ENCODE measurements around the gene HSPB8.

HSPB8 gene

DNA sequence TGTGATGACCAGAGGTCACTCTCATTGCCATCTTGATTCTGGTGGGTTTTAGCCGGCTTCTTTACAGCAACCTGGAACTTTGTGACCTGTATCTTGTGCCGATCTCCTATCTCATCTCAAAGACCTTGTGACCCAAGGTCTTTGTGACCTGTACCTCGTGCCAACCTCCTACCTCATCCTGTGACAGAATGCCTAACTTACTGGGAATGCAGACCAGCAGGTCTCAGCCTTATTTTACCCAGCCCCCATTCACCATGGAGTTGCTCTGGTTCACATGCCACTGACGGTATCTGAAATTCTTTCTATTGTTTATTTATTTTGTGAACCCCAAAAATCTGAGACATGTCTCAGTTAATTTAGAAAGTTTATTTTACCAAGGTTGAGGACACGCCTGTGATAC lies 7.4 kb upstream of the HSPB8 start:
- DNase-seq (ENCODE audit: low spot score): no peak

DNA sequence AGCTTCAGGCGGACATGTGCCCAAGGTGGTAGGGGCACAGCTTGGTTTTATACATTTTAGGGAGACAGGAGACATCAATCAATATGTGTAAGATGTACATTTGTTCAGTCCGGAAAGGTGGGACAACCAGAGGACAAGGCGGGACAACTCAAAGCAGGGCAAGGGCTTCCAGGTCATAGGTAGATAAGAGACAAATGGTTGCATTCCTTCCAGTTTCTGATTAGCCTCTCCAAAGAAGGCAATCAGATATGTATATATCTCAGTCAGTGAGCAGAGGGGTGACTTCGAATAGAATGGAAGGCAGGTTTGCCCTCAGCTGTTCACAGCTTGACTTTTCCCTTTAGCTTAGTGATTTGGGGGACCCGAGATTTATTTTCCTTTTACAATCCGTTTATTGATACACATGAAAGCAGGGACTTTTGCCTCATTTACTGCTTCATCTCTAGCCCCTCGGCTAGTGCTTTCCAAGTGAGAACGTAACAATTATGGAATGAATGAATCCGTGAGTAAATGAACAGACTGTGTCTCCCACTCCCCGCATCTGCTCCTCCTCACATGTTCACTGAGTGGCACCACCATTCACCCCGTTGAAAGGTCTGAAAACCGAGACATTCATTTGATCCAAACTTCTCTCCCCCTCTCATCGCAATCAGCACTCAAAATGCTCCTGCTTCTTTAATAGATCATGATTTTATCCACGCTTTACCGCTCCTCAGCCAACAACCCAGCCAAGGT lies 6.9 kb upstream of the HSPB8 start:
- DNase-seq (ENCODE audit: low spot score): no peak

DNA sequence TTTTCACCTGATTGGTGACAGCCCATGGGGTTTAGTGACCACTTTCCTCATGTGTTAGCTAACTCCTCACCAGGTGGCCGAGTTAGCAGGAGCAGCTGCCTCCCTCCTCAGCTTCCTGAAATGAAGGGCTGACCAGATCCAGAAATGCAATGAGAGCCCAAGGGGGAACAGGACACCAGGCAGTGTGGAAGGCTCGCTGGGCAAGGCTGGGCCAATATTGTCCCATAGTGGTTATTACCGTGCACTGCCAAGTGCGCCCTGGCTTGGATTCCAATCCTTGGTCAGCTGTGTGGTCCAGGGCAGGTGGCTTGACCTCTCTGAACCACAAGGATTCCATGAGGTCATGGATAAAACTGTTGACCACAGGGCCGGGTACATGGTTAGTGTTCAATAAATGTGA lies 3.6 kb upstream of the HSPB8 start:
- DNase-seq (ENCODE audit: low spot score): no peak

DNA sequence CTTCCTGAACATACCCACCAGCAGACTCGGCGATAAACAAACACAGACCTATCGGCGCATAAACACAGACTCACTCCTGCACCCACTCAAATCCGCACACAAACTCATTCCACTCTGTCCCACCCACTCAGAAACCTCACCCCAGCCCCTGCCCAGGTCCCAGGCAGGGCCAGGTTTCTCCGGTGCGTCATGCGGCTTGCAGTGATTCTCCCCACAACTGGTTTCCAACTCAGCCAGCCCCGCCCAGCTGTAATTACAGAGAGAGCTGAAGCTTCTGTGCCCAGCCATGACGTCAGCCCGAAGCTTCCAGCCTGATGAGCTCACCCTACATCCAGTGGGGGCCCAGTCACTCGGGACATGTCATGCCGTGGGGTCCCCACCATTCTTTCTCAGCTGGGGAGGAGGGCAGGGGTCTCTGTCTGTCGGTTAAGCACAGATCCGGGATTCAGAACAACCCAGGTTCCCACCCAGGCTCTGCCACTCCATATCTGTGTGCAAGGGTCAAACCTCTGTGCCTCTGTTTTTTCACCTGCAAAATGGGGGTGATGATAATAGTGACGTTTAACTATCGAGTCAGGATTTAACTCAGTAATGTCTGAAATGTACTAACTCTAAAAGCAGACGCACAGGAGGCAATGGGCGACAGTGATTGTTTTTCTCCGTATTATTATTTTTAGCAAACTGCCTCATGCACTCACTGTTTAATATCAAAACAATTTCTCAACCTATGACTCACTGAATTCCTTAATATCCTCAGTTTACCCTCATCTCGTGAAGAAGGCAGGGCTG lies 2.3 kb upstream of the HSPB8 start:
- peak; percentile 91 for DNase-seq (ENCODE audit: low spot score)

DNA sequence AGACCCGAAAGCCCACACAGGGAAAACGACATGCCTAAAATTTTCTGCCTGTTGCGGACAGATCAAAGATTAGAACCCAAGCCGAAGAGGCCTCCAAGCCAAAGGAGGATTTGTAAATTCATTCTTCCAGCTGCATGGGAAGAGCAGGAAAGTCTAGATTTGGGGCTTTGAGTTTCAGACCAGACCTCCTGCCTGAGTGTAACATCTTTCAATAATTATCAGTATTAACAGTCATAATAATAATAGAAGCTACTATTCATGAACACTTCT lies 1.7 kb upstream of the HSPB8 start:
- no peak for DNase-seq (ENCODE audit: low spot score)

DNA sequence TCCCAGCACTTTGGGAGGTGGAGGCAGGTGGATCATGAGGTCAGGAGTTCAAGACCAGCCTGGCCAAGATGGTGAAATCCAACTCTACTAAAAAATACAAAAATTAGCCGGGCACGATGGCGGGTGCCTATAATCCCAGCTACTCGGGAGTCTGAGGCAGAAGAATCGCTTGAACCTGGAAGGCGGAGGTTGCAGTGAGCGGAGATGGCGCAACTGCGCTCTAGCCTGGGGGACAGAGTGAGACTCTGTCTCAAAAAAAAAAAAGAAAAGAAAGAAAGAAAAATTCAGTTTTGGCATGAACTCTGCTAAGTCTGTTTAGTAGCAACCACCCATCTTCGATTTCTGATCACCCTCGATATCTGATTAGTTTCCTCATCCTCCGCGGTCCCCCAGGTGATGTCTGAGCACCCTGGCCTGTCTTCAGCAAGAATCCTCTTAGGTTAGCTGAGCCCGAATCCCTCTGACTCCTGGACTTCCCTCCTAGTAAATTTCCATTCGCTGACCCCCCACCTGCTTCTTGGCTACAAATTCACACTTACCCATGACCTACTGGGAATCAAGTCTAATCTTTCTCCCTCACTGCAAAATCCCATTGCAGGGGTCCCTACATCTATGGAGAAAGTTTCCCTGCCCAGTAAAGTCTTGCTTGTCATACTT lies 879 bp upstream of the HSPB8 start:
- DNase-seq (ENCODE audit: low spot score): no peak

DNA sequence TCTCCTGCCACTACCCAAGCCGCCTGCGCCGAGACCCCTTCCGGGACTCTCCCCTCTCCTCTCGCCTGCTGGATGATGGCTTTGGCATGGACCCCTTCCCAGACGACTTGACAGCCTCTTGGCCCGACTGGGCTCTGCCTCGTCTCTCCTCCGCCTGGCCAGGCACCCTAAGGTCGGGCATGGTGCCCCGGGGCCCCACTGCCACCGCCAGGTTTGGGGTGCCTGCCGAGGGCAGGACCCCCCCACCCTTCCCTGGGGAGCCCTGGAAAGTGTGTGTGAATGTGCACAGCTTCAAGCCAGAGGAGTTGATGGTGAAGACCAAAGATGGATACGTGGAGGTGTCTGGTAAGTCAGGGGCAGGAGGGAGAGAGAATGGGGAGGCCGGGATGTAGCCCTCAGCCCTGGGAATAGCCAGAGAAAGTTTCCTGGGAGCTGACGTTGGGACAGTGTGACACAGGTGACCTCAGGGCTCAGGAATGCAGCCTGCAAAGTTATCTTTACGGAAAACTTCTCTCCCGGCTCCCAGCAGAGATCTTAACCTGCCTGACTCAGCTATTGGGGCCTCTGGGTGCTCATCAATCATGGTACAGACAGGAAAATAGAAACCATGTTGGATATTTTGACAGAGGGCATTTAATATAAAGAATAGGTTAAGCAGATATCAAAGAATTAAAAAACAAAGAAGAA lies 747 bp downstream of the HSPB8 start:
- DNase-seq (ENCODE audit: low spot score): peak; percentile 58

DNA sequence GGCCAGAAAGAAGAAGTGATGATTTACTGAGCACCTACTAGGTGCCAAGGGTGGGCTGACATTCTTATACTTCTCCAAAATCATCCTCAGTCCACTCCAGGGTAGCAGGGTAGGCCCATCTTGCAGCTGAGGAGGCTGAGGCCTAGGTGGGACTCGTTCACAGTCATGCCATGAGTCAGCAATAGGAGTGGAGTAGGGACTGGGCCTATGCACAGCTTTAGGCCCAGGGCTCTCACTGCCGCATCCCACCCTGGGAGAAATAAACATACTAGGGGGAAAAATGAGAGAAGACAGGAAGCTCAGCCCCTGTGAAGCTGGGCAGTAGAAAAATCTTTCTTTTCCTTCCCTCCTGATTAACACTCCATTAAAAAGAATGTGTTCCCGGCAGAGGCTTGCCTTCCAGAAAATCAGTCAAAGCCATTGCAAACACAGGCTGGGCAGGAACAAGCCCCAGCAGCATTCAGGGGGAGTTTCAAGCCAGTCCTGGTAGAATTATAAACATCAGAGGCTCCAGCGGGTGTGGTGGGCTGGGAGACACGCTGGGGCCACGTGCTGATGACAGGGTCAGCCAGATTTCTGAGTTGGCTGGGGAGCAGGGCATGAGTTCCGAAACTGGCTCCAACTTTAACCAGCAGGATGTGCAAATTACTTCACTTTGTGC lies 1.8 kb downstream of the HSPB8 start:
- DNase-seq (ENCODE audit: low spot score): peak; percentile 62

DNA sequence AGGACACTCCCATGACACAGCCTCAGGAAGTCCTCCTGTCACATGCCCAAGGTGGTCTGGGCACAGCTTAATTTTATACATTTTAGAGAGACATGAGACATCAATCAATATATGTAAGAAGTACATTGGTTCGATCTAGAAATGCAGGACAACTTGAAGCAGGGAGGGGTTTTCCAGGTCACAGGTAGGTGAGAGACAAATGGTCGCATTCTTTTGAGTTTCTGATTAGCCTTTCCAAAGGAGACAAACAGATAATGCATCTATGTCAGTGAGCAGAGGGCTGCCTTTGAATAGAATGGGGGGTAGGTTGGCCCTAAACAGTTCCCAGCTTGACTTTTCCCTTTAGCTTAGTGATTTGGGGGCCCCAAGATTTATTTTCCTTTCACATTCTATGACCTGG lies 2.5 kb downstream of the HSPB8 start:
- DNase-seq (ENCODE audit: low spot score): no peak

DNA sequence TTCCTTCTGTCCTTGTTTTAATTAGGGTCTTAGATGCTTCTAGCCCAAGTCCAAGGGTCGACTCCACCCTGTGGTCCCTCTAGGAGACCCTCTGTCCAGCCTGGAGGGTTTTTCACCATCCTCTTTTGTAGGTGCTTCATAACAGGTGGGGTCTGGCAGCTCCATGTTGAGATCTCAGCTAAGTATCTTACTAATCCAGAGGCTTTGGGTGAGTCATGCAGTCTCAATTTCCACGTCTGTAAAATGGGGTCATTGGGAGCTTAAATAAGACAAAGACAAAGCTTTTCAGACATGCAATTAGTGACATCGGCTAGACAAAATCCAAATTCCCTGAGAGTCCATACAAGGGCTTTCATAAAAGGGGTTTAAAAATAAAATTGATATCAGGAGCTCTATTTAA lies 3.2 kb downstream of the HSPB8 start:
- DNase-seq (ENCODE audit: low spot score): no peak

DNA sequence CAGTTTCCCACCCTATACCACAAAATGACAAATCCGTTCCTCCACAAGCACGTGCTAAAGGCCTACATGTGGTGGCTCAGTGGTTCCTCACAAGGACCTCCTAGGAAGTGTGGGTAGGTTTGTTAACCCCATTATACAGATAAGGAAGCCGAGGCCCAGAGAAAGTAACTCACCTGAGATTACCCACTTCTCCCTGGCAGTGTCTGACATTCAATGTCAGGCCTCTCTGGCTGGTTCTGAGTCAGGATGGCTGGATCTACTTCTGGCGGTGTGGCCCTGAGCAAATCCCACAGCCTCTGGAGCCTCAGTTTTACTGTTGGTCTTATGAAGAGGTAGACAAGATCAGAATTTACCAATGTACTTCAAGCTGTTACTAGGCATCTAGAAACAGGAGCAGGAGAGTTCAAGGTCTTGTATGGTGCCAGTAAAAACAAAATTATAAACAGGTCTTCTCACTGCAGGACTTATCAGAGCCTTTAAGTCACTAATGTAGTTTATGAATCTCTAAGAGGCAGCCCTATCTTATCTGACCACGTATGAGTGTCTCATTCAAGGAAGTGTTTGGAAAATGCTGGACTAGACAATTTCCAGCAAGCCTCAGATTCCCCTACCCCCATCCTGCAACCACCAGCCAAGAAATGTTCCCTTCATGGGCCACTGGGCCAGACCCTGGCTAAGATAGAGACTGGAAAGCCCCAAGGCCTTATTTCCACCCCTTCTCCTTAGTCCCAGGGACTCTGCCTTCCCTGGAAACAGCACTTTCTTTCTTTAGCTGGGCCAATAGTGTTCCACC lies 4.2 kb downstream of the HSPB8 start:
- peak; percentile 21 for DNase-seq (ENCODE audit: low spot score)

DNA sequence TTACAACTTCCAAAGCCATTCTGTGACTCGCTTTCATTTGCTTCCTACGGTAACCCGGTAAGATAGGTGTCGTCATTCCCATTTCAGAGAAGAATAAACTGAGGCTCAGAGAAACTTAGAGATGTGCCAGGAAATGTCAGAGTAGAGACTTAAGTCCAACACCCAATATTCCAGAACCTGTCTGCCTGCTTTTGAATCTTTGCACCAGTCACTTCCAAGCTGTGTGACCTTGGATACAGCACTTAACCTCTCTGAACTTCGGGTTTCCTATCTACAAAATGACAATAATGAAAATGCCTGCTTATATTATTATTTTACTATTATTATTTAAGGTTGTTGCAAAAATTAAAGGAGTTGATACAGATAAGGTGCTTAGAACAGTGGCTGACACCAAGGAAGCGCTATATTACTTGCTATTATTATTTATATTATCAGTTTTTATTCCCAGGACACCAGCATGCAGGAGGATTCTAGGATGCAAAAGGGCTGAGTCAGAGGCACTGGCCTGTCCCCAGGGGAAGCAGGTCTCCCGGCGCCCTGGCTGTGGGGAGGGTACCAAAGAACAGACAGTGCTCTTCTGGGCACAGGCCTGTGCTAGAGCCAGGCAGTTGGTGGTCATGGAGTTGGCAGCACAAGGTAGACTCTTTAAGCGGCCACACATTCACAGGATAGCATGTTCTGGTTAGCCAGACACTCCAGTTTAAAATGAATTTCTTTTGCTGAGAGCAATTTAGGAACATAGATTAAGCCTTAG lies 5.4 kb downstream of the HSPB8 start:
- DNase-seq (ENCODE audit: low spot score): no peak

DNA sequence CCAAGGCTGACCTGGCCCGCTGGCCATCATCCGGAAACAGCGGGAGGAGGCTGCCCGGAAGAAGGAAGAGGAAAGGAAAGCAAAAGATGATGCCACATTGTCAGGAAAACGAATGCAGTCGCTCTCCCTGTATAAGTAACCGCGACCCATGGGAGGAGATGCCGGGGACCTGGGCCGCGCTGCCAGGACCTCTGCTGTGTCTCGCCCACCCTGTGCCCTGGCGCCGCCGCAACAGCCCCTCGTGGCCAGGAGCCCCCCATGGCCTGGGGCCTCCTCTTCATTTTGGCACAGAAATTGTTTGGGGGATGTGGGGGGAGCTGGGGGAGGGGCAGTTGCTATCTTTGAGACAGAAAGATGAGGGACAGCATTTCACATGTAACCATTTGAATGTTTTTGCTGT lies 16.5 kb downstream of the HSPB8 start:
- DNase-seq (ENCODE audit: low spot score): no peak

DNA sequence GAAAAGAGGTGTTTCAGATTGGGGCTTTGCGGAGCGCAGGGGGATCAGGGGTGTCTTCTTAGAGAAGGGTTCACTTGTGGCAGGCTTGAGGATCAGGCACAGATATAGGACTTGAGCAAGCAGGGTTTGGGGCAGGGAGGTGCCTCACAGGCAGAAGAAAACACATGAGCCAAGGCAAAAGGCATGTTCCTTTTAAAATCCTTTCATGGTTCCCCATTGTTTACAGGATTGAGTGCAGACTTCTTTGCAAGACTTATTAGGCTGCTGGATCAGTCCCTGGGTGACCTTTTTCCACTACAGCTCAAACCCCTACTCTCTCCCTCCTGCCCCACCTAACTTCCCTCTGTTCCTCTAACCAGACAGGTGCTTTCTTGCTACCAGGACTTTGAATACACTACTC lies 19.7 kb downstream of the HSPB8 start:
- DNase-seq (ENCODE audit: low spot score): no peak

DNA sequence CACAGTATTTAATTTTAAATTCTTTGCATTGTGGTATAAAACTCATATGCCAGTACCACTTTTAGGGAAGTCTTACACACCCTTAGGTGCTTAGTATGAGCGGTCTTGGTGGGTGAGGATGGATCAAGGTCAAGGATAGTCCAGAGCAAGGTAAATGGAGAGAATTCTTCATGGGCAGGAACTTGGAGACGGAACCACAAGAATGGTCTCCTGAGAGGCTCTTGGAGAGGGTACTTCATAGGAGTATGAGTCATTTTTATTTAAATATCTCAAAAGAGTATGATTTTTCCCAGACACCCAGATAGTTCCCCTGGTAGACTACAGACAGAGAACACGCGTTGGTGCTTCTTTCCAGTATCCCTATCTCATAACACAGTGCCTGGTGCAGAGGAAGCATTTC lies 21.9 kb downstream of the HSPB8 start:
- no peak for DNase-seq (ENCODE audit: low spot score)

DNA sequence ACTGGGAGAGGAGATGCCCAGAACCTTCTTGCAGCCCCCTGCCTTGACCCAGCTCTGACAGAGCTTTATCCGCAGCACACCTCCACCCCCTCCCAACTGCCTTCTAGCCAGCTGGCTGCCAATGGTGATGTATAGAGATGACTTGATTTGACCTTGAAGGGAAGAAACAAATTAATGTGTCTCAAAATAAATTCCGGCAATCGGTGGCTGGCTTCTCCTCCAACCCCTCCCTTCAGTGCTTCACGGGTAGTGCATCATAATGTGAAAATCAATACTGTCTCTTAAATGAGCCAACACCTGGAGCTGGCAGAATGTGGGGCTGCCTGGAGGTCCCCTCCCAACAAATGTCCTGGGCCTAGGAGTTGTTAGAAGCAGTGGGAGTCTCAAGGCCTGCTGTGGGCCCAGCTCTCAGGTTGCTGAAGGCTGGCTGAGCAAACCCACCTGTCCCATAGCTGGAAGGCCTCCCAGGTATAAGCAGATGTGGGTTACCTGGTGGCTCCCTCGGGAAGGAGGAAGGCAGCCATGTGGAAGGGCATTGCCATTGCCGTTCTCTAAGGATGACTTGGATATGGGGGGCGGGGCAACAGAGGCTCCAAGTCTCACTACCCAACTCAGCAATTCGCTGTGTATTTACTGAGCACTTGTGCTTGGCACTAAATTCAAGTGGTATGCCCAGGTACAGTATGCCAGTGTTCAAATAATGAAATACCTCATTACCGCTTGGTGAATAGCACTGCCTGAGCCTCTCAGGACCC lies 23.2 kb downstream of the HSPB8 start:
- no peak for DNase-seq (ENCODE audit: low spot score)

DNA sequence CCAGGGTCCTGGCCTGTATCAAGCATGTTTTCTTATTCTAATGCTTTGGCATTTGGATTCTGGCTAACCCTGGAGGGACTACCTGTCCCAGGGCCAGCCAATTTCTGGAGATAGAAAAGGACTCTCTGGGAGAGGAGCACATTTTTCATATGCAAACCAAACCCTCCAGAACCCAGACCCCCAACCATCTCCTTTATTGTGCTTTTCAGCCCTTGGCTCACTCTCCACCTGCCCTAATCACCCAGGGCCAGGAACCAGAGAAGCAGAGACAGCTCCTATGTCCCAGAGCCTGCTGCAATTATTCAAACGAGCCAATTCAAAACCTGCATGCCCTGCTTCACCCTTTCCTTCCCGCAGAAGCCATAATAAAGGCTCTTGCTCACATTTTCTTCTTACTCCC lies 23.8 kb downstream of the HSPB8 start:
- no peak for DNase-seq (ENCODE audit: low spot score)

DNA sequence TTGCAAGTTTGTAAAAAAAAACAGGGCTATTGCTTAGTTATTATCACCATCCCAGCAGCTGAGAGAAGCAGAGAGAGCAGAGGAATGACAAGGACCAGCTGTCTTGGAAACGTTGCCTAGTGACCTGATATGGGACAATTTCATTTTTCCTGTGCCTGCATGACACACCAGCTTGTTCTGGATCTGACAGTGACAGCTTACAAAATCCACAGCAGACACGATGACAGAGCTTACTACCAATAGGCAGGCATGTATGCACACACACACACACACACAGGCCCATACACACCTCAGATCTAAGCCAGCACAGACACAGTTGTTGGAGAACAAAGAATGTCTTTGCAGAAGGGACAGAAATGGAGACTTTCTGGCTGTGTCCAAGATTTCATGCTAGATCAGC lies 25.4 kb downstream of the HSPB8 start:
- DNase-seq (ENCODE audit: low spot score): no peak

DNA sequence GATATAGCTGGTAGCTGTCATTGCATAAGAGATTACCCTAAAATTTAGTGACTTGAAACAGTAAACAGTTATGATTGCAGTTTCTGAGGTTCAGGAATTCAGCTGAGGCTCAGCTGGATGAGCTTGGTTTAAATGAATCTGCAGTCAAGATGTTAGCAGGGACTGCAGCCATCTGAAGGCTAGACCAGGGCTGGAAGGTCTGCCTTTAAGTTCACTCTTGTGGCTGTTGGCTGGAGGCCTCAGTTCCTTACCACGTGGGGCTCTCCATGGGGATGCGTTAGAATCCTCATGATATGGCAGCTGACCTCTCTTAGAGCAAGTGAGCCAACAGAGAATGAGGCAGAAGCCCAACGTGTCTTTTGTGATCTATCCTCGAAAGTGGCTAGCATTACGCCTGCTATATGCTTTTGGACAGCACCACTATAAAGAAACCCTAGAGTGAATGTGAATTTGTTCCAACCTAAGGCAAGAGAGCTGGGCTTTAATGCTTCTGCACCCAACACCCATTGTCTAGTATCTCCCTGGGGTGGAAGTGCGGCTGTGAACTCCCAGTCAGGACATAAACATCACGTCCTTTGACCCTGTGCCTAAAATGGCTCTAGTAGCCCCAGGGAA lies 26.0 kb downstream of the HSPB8 start:
- DNase-seq (ENCODE audit: low spot score): no peak
